ENCODE measurements around the gene UBN1. TPM values are rescaled to one million over a fixed set of nuclear protein-coding genes. Genes with fewer than 3 reads are reported as not detected.

The UBN1 gene
- total RNA-seq, 2 donors from 2014 or later, result 28.0 to 33.6 TPM

Other genes starting within 250 kb of the UBN1 start
- gene UBALD1, start 232.6 kb upstream of the UBN1 start, total RNA-seq, result 10 to 100 TPM; 19.6 to 20.0 TPM
- 10 to 100 TPM; 33.1 to 44.6 TPM for gene MGRN1, start 222.7 kb upstream of the UBN1 start, total RNA-seq
- 10 to 100 TPM; 39.1 to 41.0 TPM for gene NUDT16L1, start 153.9 kb upstream of the UBN1 start, total RNA-seq
- gene ANKS3, start 113.2 kb upstream of the UBN1 start, total RNA-seq, result 10 to 100 TPM; 11.0 to 11.6 TPM
- under 1 TPM; 0.52 to 0.85 TPM for gene DNAAF8, start 112.9 kb upstream of the UBN1 start, total RNA-seq
- 10 to 100 TPM in 1 of 2 donors, 1 to 10 TPM in 1; 6.3 to 10.3 TPM for gene ZNF500, start 80.3 kb upstream of the UBN1 start, total RNA-seq
- not detected for gene SEPTIN12, start 59.1 kb upstream of the UBN1 start, total RNA-seq
- gene SMIM22, start 52.1 kb upstream of the UBN1 start, total RNA-seq, result not detected
- gene ROGDI, start 44.8 kb upstream of the UBN1 start, total RNA-seq, result 10 to 100 TPM; 53.6 to 54.5 TPM
- gene GLYR1, start 193 bp upstream of the UBN1 start, total RNA-seq, result 10 to 100 TPM; 65.2 to 78.2 TPM
- 10 to 100 TPM in 1 of 2 donors, 1 to 10 TPM in 1; 6.1 to 15.8 TPM for gene PPL, start 89.7 kb downstream of the UBN1 start, total RNA-seq
- gene SEC14L5, start 110.8 kb downstream of the UBN1 start, total RNA-seq, result 1 to 10 TPM in 1 of 2 donors, under 1 TPM in 1; 0.58 to 2.3 TPM
- 1 to 10 TPM; 6.8 to 8.4 TPM for gene NAGPA, start 186.5 kb downstream of the UBN1 start, total RNA-seq
- 10 to 100 TPM in 1 of 2 donors, 1 to 10 TPM in 1; 6.6 to 19.4 TPM for gene C16orf89, start 218.5 kb downstream of the UBN1 start, total RNA-seq
- gene ALG1, start 224.4 kb downstream of the UBN1 start, total RNA-seq, result 10 to 100 TPM; 11.0 to 11.8 TPM